ENCODE data around the gene KDM3A. TPM values are rescaled to one million over a fixed set of nuclear protein-coding genes. Genes with fewer than 3 reads are reported as not detected.

The KDM3A gene
- total RNA-seq, 4 donors from 2014 or later: 39.9 to 62.1 (median 52.0) TPM

DNA sequence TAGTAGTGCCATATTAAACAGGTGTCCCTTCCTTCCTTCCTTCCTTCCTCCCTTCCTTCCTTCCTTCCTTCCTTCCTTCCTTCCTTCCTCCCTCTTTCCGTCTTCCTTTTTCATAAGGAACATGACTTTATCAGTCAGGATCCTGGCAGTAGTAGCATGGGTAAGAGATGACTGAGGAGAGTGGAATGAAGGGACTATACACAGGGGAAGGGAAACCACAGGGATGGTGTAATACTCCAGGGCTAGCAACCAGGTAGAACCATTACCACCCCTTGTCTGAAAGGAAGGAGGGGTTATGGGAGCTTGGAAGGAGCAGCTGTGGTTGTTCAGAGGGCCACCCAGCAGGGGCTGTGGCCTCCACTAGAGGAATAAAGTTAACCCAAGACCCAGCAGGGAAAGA is 23.2 kb upstream of the KDM3A start:
- peaks cover 0 to 7% (median 2%) of the 10 kb centered on the region in 4 donors for H3K9me3 ChIP-seq
- no peak overlapping the region for H3K27ac ChIP-seq
- TF ChIP-seq POLR2A (IDR thresholded peaks at IDR 0.05): no peak
- no peak for TF ChIP-seq EP300 (IDR thresholded peaks at IDR 0.05)
- no peak for TF ChIP-seq CTCF (IDR thresholded peaks at IDR 0.05)
- no peaks in the 10 kb centered on the region for H3K4me1 ChIP-seq
- no peak for DNase-seq (ENCODE audit: low spot score in 2 of 2)
- H3K4me3 ChIP-seq: no peak overlapping the region
- no peaks in the 10 kb centered on the region for H3K36me3 ChIP-seq
- H3K27me3 ChIP-seq: no peaks in the 10 kb centered on the region
- whole genome bisulfite sequencing, 2 donors: 79 to 85% methylated on average over 1 of the region's 1 CpG

DNA sequence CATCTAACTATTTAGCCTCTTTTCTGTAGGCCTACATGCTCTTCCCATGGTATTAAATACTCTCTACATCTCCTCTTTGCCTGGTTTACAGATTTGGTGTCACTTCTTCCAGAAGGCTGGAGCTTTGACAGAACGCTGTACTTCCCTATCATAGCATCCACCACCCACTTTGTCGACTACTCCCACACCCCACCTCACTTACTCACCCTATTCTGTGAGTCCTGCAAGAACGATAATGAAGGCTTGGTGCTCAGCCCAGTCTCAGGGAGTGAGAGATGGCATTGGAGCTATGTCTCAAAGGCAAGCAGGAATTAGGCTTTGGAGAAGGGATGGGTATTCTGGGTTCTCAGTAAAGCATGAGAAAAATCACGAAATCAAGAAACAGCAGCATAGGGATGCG is 20.3 kb upstream of the KDM3A start:
- Histone ChIP-seq H3K36me3 (no peaks in the 10 kb centered on the region), H3K4me3 (no peak overlapping the region), H3K9me3 (peaks cover 0 to 10% (median 2%) of the 10 kb centered on the region in 4 donors), H3K4me1 (no peaks in the 10 kb centered on the region), H3K27me3 (peaks cover 0 to 7% of the 10 kb centered on the region in 2 donors), H3K27ac (no peak overlapping the region)
- TF ChIP-seq EP300 (IDR thresholded peaks at IDR 0.05): no peak
- TF ChIP-seq POLR2A (IDR thresholded peaks at IDR 0.05): no peak
- no peak for DNase-seq (ENCODE audit: low spot score in 2 of 2)
- 89 to 92% methylated on average over 5 of the region's 5 CpGs for WGBS, 2 donors

GRCh38 chr2:86426271-86426670 is 14.9 kb upstream of the KDM3A start:
- Histone ChIP-seq H3K4me1 (no peaks in the 10 kb centered on the region), H3K9me3 (peaks cover 0 to 21% (median 7%) of the 10 kb centered on the region in 4 donors), H3K27ac (no peak overlapping the region), H3K27me3 (peaks cover 0 to 7% of the 10 kb centered on the region in 2 donors), H3K4me3 (no peak overlapping the region), H3K36me3 (no peaks in the 10 kb centered on the region)
- TF ChIP-seq EP300 (IDR thresholded peaks at IDR 0.05) (no peak), POLR2A (IDR thresholded peaks at IDR 0.05) (no peak), CTCF (IDR thresholded peaks at IDR 0.05) (no peak)
- no peak for DNase-seq (ENCODE audit: low spot score in 2 of 2)
- 83% methylated on average over 4 of the region's 4 CpGs for WGBS, 2 donors

- no peak overlapping the region for H3K27ac ChIP-seq
- H3K36me3 ChIP-seq: no peaks in the 10 kb centered on the region
- no peak for TF ChIP-seq EP300 (IDR thresholded peaks at IDR 0.05)
- TF ChIP-seq POLR2A (IDR thresholded peaks at IDR 0.05): no peak
- TF ChIP-seq CTCF (IDR thresholded peaks at IDR 0.05): no peak
- H3K27me3 ChIP-seq: no peaks in the 10 kb centered on the region
- H3K4me1 ChIP-seq: no peaks in the 10 kb centered on the region
- no peak overlapping the region for H3K4me3 ChIP-seq
- WGBS, 2 donors: 50 to 92% methylated on average over 1 of the region's 1 CpG
- DNase-seq (ENCODE audit: low spot score in 2 of 2): no peak
- peaks cover 0 to 16% (median 2%) of the 10 kb centered on the region in 4 donors for H3K9me3 ChIP-seq
Measured at GRCh38 chr2:86429335-86429734, 11.8 kb upstream of the KDM3A start.

DNA sequence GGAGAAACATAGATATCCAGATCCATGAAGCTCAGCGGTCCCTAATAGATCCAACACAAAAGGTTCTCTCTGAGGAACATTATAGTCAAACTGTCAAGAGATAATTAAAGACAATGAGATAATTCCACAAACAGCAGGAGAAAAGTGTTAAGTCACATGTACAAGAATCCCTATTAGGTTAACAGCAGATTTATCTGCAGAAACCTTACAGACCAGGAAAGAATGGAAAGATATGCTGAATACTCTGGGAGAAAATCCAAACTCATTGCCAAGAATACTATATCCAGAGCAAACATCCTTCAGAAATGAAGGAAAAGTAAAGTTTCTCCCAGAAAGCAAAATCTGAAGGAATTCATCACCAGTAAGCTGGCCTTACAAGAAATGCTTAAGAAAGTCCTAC is 10.8 kb upstream of the KDM3A start:
- no peak for DNase-seq (ENCODE audit: low spot score in 2 of 2)
- no peak overlapping the region for H3K27ac ChIP-seq
- no peaks in the 10 kb centered on the region for H3K27me3 ChIP-seq
- no peak overlapping the region for H3K4me3 ChIP-seq
- no peaks in the 10 kb centered on the region for H3K36me3 ChIP-seq
- no peaks in the 10 kb centered on the region for H3K4me1 ChIP-seq
- WGBS, 2 donors: 93 to 96% methylated on average over 1 of the region's 1 CpG
- TF ChIP-seq POLR2A (IDR thresholded peaks at IDR 0.05) (no peak), CTCF (IDR thresholded peaks at IDR 0.05) (no peak), EP300 (IDR thresholded peaks at IDR 0.05) (no peak)
- peaks cover 0 to 16% (median 2%) of the 10 kb centered on the region in 4 donors for H3K9me3 ChIP-seq

DNA sequence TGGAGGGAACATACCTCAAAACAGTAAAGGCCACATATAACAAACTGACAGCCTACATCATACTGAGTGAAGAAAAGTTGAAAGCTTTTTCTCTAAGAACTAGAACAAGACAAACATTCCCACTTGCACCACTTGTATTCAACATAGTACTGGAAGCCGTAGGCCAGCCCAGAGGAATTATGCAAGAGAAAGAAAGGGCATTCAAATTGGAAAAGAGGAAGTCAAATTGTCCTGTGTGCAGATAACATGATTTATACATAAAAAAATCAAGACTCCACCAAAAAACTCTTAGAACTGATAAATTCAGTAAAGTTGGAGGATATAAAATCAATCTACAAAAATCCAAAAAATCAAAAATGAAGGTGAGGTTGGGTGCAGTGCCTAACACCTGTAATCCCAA is 8.0 kb upstream of the KDM3A start:
- Histone ChIP-seq H3K9me3 (peaks cover 0 to 34% (median 2%) of the 10 kb centered on the region in 4 donors), H3K4me1 (no peaks in the 10 kb centered on the region), H3K27me3 (no peaks in the 10 kb centered on the region), H3K36me3 (no peaks in the 10 kb centered on the region), H3K4me3 (no peak overlapping the region), H3K27ac (no peak overlapping the region)
- no peak for DNase-seq (ENCODE audit: low spot score in 2 of 2)
- TF ChIP-seq EP300 (IDR thresholded peaks at IDR 0.05) (no peak), CTCF (IDR thresholded peaks at IDR 0.05) (no peak), POLR2A (IDR thresholded peaks at IDR 0.05) (no peak)
- WGBS, 2 donors: 49 to 52% methylated on average over 1 of the region's 1 CpG
